Placental epithelial cell (primary cell): ENCODE results near the gene CEP135. TPM values are rescaled to one million over a fixed set of nuclear protein-coding genes. Genes with fewer than 3 reads are reported as not detected.

Experiments
- total RNA-seq: library from RNA; depleted of rRNA; stranded (reverse); fragments of >200 nt; gene quantifications from 2 replicates; pipeline ENCODE4 v1.2.3, GENCODE V29; 2012

Gene CEP135
- 7.3 and 9.0 TPM in 2 replicates for total RNA-seq

GRCh38 chr4:55948726-55949481 lies at the start of gene CEP135:
Gene CEP135, plus strand, starts transcription at chr4:55948945. Its CDS starts 3,186 bp downstream, at chr4:55952131.

Other genes starting within 250 kb of the CEP135 start
- not detected in 2 replicates for gene EXOC1L, start 129.2 kb upstream of the CEP135 start, total RNA-seq
- gene EXOC1, start 95.3 kb upstream of the CEP135 start, total RNA-seq = 35.2 and 39.7 TPM in 2 replicates